MM.1S (cell line): Measurements from ENCODE around the gene NDUFS2.

Experiments used
- DNase-seq: peaks from one replicate; pipeline ENCODE4 v3.0.0-alpha.2; 2015
- H2AFZ ChIP-seq: fragments of 300-600 bp; sonication (generic); 2 replicates; pipeline ENCODE4 v1.6.0; 2016; ENCODE audit warnings: antibody characterized with exemption, low read length
- H3F3A ChIP-seq: fragments of 300-600 bp; sonication (generic); 2 replicates; pipeline ENCODE4 v1.6.1; 2016; ENCODE audit warnings: mild to moderate bottlenecking, antibody characterized with exemption, low read length, moderate library complexity, mixed read lengths; ENCODE audit not compliant: insufficient read depth
- H3K27ac ChIP-seq: fragments of 300-600 bp; sonication (generic); 2 replicates; pipeline ENCODE4 v1.5.1; 2016; ENCODE audit warnings: mild to moderate bottlenecking, low read length
- H3K27me3 ChIP-seq: fragments of 300-600 bp; sonication (generic); replicated peaks from 2 replicates; pipeline ENCODE4 v1.6.0; 2016; ENCODE audit warnings: low read length; ENCODE audit not compliant: insufficient read depth
- H3K36me3 ChIP-seq: fragments of 300-600 bp; sonication (generic); replicated peaks from 2 replicates; pipeline ENCODE4 v1.6.1; 2016; ENCODE audit warnings: mild to moderate bottlenecking, low read length, mixed read lengths; ENCODE audit not compliant: insufficient read depth
- H3K4me1 ChIP-seq: fragments of 300-600 bp; sonication (generic); 2 replicates; pipeline ENCODE4 v1.6.1; 2016; ENCODE audit warnings: low read length, mixed read lengths
- H3K4me2 ChIP-seq: fragments of 300-600 bp; sonication (generic); 2 replicates; pipeline ENCODE4 v1.6.0; 2016; ENCODE audit warnings: low read depth, low read length
- H3K4me3 ChIP-seq: fragments of 300-600 bp; sonication (generic); 2 replicates; pipeline ENCODE4 v1.5.1; 2016; ENCODE audit warnings: low read length, mixed read lengths
- H3K79me2 ChIP-seq: fragments of 300-600 bp; sonication (generic); 2 replicates; pipeline ENCODE4 v1.6.1; 2016; ENCODE audit warnings: mixed run types, low read length, mixed read lengths
- H3K9ac ChIP-seq: fragments of 300-600 bp; sonication (generic); 2 replicates; pipeline ENCODE4 v1.6.1; 2016; ENCODE audit warnings: low read length, mixed read lengths
- H3K9me2 ChIP-seq: fragments of 300-600 bp; sonication (generic); replicated peaks from 2 replicates; pipeline ENCODE4 v1.6.1; 2016; ENCODE audit warnings: mild to moderate bottlenecking, low read length, mixed read lengths; ENCODE audit not compliant: insufficient read depth
- H3K9me3 ChIP-seq: fragments of 300-600 bp; sonication (generic); replicated peaks from 2 replicates; pipeline ENCODE4 v1.6.1; 2016; ENCODE audit warnings: mild to moderate bottlenecking, low read length, mixed read lengths; ENCODE audit not compliant: insufficient read depth
- H4K20me1 ChIP-seq: fragments of 300-600 bp; sonication (generic); 2 replicates; pipeline ENCODE4 v1.6.1; 2016; ENCODE audit warnings: mild to moderate bottlenecking, low read length, moderate library complexity, mixed read lengths; ENCODE audit not compliant: insufficient read depth
- CTCF ChIP-seq: fragments of 300-600 bp; sonication (generic); IDR thresholded peaks from 2 replicates; pipeline ENCODE4 v1.5.1; 2016; ENCODE audit warnings: antibody characterized with exemption, low read length, mixed read lengths
- EZH2 ChIP-seq: fragments of 300-600 bp; sonication (generic); optimal IDR thresholded peaks from 2 replicates; pipeline ENCODE3; 2017; ENCODE audit warnings: low read depth, mild to moderate bottlenecking, antibody characterized with exemption, low read length, mixed read lengths
- EZH2phosphoT487 ChIP-seq: fragments of 300-600 bp; sonication (generic); IDR thresholded peaks from 2 replicates; pipeline ENCODE4 v1.6.1; 2018; ENCODE audit warnings: antibody characterized with exemption, low read length

The NDUFS2 gene

GRCh38 chr1:161260376-161261260 is 58.5 kb downstream of the NDUFS2 start:
- Histone ChIP-seq H3K36me3 (no peaks in the 10 kb centered on the region), H4K20me1 (no peaks in the 10 kb centered on the region), H3F3A (no peaks in the 10 kb centered on the region), H3K4me3 (no peak overlapping the region), H3K27me3 (peaks cover 4% of the 10 kb centered on the region; the same call in 1 of the 2 replicates), H2AFZ (peak overlapping the region; percentile 18; the same call in 1 of the 2 replicates), H3K9ac (no peak overlapping the region; the same call in 1 of the 2 replicates), H3K9me3 (no peaks in the 10 kb centered on the region), H3K9me2 (no peaks in the 10 kb centered on the region), H3K27ac (no peak overlapping the region), H3K79me2 (no peaks in the 10 kb centered on the region), H3K4me2 (peak overlapping the region; percentile 10; the same call in 1 of the 2 replicates), H3K4me1 (peaks cover 14% of the 10 kb centered on the region)
- DNase-seq = peak; percentile 27
- TF ChIP-seq EZH2phosphoT487 (no peak), CTCF (no peak), EZH2 (no peak)

GRCh38 chr1:161261261-161262235 is 59.4 kb downstream of the NDUFS2 start:
- H3K9me3 ChIP-seq = no peaks in the 10 kb centered on the region
- no peaks in the 10 kb centered on the region for H3K9me2 ChIP-seq
- H4K20me1 ChIP-seq = no peaks in the 10 kb centered on the region
- no peak for DNase-seq
- no peak overlapping the region for H3K9ac ChIP-seq
- peaks cover 4% of the 10 kb centered on the region; the same call in 1 of the 2 replicates for H3K27me3 ChIP-seq
- no peaks in the 10 kb centered on the region for H3K79me2 ChIP-seq
- H2AFZ ChIP-seq = peak overlapping the region; percentile 18; the same call in 1 of the 2 replicates
- no peak overlapping the region for H3K4me3 ChIP-seq
- H3F3A ChIP-seq = no peaks in the 10 kb centered on the region
- H3K36me3 ChIP-seq = no peaks in the 10 kb centered on the region
- TF ChIP-seq CTCF (no peak), EZH2 (no peak), EZH2phosphoT487 (no peak)
- H3K27ac ChIP-seq = no peak overlapping the region
- peak overlapping the region; percentile 10; the same call in 1 of the 2 replicates for H3K4me2 ChIP-seq
- H3K4me1 ChIP-seq = peaks cover 14% of the 10 kb centered on the region
